ENCODE data around the gene GPC3. TPM values are rescaled to one million over a fixed set of nuclear protein-coding genes. Genes with fewer than 3 reads are reported as not detected.
"Not testable (repeated sequence)": the region's sequence is repeated elsewhere in the genome, so short reads cannot be mapped to it uniquely, and the experiment has no call there.

GPC3 gene
- total RNA-seq, 1 donor from 2014 or later, result 0.12 TPM

GRCh38 chrX:133627673-133628072 lies 357.7 kb downstream of the GPC3 start:
- intact Hi-C loops (cut with micrococcal nuclease), result no loop called here

- intact Hi-C loops (cut with micrococcal nuclease), result not testable (repeated sequence)
Measured at GRCh38 chrX:133621384-133621783, 364.0 kb downstream of the GPC3 start.

DNA sequence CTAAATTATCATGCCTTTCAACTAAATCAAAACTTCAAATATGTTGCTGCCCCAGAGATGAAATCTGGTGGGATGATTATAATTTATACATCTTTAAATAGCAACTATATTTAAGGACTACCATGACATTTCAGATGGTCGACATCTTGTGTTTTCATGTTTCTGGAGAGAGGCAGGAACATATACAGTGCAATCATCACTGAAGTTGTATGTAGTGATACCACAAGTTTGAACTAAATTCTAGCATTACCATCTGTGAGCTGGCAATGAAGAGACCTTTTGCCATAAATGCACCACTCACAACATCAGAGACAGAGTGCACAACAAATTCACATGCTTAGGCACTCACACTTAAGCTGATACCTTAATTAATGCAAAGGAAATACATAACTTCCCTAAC lies 373.7 kb downstream of the GPC3 start:
- intact Hi-C loops (cut with micrococcal nuclease), result no loop called here

DNA sequence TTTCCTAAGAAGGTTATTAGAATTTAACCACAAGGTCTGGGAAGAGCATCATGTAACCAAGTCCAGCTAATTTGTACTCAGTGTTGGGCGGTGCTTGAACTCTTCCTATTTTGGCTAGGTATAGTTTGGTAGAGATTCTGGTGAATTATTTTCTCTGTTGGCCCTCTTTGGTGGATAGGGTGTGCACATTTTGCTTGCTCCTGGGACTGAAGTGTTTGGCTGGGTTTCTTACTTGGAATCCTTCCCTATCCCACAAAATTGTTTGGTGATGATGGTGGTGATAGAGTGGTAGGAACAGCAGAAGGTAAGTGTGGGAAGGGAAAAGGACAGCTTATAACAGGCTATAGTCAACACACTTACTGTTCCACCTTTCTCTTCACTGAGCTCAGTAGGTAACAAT lies 375.3 kb downstream of the GPC3 start:
- intact Hi-C loops (cut with micrococcal nuclease), result no loop called here

GRCh38 chrX:133609166-133609565 lies 376.2 kb downstream of the GPC3 start:
- intact Hi-C loops (cut with micrococcal nuclease), result no loop called here

DNA sequence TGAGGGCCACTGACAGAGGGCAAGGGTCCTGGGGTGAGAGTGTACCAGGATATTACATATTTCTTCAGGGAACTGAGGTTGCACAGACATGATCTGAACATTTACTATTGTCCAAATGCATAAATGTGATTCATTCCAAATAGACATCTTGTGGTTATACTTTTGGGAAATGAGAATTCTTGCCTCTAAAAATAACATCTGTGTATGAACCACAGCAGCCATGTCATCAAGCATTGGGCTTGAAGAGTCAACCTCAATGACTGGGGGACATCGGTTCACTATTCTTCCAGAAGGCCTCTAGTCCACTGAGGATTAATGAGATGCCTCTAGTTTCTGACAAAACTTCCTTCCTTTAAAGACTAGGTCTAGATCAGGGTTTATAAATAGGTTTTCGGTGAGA lies 377.0 kb downstream of the GPC3 start:
- intact Hi-C loops (cut with micrococcal nuclease), result no loop called here

- intact Hi-C loops (cut with micrococcal nuclease), result no loop called here
Measured at GRCh38 chrX:133607419-133608348, 377.7 kb downstream of the GPC3 start.

- intact Hi-C loops (cut with micrococcal nuclease), result no loop called here
Measured at GRCh38 chrX:133606990-133607389, 378.4 kb downstream of the GPC3 start.

DNA sequence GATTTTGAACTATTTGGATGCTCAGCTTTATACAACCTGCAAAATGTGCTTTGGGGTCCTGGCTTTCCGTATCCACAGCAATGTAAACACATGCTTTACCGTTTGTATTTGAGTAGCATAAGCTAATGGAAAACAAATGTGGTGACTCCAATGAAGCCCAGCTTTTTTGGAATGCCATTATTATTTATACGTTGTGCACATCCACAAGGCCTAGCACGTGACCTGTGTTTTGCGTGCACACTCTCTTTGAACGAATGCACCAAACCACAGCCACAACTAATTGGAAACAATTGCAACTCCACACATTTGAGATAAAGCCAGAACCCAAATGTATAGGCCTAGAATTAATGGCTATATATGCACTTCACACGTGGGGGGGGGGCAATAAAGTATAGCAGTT lies 380.6 kb downstream of the GPC3 start:
- intact Hi-C loops (cut with micrococcal nuclease), result no loop called here

GRCh38 chrX:133602881-133603280 lies 382.5 kb downstream of the GPC3 start:
- intact Hi-C loops (cut with micrococcal nuclease), result no loop called here

DNA sequence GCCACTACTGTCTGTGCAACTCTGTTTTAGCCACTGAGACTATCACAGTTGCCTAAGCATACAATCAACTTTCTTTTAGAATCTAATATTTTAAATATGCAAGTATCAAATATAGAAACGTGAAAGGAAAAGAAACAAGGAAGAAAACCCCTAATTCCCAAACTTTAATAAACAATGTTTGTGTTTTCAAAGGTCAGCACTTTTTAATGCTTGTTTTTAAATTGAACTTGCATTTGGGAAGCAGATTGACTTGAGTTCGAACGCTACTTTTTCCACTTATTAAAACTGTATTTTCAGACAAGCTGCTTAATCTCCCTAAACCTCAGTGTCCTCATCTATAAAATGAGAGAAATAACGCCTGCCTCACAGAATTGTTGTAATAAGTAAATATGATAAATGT lies 384.3 kb downstream of the GPC3 start:
- intact Hi-C loops (cut with micrococcal nuclease), result no loop called here

- intact Hi-C loops (cut with micrococcal nuclease), result no loop called here
Measured at GRCh38 chrX:133600536-133600935, 384.9 kb downstream of the GPC3 start.

- intact Hi-C loops (cut with micrococcal nuclease), result no loop called here
Measured at GRCh38 chrX:133598601-133599335, 386.6 kb downstream of the GPC3 start.

- intact Hi-C loops (cut with micrococcal nuclease), result no loop called here
Measured at GRCh38 chrX:133594156-133594555, 391.2 kb downstream of the GPC3 start.

- intact Hi-C loops (cut with micrococcal nuclease), result no loop called here
Measured at GRCh38 chrX:133593531-133593930, 391.9 kb downstream of the GPC3 start.

- intact Hi-C loops (cut with micrococcal nuclease), result no loop called here
Measured at GRCh38 chrX:133590703-133591505, 394.5 kb downstream of the GPC3 start.

- intact Hi-C loops (cut with micrococcal nuclease), result no loop called here
Measured at GRCh38 chrX:133588827-133589226, 396.6 kb downstream of the GPC3 start.

DNA sequence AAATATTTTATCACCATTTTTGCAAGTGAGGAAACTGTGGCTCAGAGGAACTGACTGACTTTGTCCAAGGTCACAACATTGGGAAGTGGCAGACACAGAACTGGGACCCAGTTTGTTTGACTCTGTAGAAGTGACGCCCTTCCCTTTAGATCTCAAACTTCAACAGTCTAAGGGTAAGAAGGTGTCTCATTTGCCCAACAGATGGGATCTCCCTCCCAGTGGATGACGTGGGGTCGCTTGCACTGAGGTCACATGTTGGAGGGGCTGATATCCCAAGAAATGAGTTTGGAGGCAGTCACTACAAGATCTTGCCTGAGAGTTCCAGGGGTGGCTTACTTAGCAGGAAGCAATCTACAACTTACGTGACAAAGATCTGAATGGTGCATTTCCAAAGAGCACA lies 397.6 kb downstream of the GPC3 start:
- intact Hi-C loops (cut with micrococcal nuclease), result no loop called here

GRCh38 chrX:133587071-133587470 lies 398.3 kb downstream of the GPC3 start:
- intact Hi-C loops (cut with micrococcal nuclease), result no loop called here

GRCh38 chrX:133586443-133586842 lies 399.0 kb downstream of the GPC3 start:
- intact Hi-C loops (cut with micrococcal nuclease), result no loop called here

DNA sequence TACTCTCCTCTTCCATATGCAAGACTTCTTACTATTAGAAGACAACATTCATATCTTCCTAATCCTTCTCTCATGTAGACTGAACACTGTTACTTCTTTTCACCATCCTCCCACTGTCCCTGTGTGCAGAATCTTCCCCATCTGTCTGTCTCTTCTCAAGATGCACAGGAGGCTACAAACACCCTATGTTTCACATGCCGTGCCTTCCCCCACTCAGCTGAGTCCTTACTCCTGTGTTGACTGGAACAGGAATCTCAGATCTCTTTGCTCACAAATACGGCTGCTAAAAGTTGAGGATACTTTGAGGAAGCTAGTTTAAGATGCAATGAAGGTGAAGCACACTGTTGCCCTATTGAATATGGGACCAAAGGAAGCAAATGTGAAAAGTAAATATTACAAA lies 401.6 kb downstream of the GPC3 start:
- intact Hi-C loops (cut with micrococcal nuclease), result no loop called here

DNA sequence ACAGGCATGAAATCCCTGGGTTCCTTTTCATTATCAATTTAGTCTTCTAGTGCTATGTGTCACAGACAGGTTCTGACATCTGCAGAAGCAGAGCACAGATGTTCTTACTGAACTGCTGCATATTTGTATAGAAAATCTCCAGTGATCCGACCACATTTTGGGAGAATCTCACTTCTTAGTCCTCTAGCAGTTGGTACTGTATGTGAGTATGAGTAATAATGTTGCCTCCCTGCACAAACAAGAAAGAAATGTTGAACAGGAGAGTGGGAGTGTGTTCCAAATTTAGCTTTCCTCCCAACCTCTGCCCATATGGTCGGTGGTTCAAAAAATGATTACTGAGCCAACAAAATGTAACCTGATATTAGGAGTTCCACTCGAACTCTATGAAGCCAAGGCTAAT lies 404.8 kb downstream of the GPC3 start:
- intact Hi-C loops (cut with micrococcal nuclease), result no loop called here
